GM10847 (cell line): Measurements from ENCODE around the gene AFG1L.

Experiments used
- POLR2A ChIP-seq: IDR thresholded peaks from 2 replicates; pipeline ENCODE4 v1.6.1; 2011; ENCODE audit not compliant: insufficient read length; ENCODE audit errors: extremely low read depth

Gene AFG1L

DNA sequence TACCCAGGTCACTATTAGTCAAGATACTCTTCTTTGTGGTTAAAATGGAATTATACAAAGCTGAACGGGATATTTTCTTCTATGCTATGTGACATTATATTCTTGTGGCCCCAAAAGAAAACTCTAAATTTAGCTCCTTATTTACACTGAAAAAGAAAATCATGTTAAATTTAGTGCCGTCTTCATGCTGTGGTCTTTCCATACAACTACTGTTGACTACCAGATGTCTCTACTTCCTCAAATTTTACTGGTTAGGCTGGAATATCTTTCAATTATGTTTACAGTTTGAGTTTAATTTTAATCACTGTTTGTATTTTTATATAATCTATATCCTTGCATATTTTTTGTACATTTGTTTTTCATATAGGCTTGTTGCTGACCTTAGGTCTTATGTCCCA is 170.2 kb downstream of the AFG1L start:
- TF ChIP-seq POLR2A = no peak

DNA sequence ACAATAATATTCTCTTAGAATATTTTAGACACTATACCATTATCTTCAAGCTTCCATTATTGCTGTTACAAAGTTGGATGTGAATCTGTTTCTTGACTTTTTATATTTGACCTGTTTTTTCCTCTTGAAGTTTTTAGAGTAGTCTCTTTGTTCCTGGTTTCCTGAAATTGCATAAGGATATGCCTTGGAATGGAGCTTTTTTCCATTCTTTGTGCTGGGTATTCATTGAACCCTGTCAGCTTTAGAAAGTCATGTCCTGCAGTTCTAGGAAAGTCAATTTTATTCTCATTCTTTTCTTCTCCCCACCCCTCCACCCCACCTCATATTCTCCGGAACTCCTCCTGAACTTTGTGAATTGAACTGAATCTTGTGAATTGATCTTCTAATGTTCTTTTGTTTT is 173.5 kb downstream of the AFG1L start:
- no peak for TF ChIP-seq POLR2A

DNA sequence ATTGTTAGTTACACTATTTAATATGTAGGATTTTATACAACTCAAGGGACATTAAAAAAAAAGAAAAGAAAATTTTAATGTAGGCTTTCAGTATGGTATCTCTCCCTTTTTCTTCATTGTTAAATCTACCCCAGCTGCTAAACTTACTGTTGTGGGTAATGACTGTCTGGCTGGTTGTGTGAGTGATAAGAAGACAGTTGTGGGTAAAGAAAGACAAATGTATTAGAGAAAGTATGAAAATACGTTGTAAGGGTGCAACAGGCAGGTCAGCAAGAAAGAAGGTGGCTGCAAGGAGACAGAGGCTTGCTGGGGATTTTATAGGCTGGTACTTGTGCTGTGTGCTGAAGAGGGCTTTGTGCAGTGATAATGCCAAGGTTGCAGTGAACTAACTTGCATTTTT is 174.5 kb downstream of the AFG1L start:
- no peak for TF ChIP-seq POLR2A

DNA sequence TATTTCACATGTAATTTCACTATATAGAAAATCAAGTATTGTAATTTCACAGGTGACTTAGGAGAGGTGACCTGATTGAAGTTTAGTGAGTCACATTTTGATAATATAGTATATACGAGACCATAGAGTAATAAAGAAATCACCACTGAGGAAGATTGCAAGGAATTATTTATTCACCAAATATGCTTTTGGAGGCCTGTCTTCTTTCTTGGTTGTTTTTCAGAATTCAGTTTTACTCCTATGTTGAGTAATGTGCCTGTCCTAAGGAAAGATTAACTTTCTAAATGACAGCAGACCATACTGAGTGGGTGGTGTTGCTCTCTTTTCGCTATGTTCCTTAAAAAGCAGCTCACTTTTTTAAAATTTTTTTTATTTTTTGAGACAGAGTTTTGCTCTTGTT is 178.3 kb downstream of the AFG1L start:
- TF ChIP-seq POLR2A = no peak

DNA sequence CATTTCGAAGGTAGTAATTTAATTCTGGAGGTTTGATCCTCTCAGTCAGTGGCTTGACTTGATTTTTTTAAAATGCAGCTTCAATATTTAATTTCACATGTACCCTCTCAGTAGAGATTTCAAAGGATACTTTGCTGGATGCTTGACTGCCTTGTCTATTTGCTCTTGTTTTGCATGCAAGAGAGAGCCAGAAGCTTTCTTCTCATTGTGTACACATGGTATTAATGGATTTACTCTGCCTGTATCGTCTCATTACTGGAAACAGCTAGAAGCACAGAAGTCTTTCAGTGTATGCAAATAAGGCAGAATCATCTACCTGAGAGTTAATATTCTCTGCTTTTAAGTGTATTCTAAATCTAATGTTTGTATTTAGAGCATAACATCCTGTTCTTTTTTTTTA is 181.5 kb downstream of the AFG1L start:
- TF ChIP-seq POLR2A = no peak

DNA sequence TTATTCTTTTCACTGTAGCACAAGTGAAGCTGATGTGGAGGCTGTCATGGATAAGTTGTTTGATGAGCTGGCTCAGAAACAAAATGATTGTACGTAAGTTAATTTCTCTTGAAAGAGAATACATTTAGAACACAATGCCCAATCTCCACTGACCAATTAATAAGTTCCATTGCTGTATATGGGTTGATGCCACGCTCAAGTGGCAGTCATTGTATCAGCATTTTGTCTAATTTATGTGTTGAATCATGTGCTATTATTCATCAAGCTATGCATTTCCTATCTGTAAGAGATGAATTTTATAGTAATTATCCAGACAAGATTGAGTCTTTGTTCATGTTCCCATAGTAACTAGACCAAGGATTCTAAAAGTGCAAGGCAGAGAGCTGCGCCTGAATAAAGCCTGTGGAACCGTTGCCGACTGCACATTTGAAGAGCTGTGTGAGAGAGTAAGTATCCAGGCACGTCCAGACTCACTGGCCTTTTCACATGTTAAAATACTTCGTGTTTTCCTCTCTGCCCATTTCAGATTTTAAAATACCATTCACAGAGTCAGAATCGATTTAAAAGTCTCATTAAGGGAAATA is 182.1 kb downstream of the AFG1L start:
- TF ChIP-seq POLR2A = no peak

DNA sequence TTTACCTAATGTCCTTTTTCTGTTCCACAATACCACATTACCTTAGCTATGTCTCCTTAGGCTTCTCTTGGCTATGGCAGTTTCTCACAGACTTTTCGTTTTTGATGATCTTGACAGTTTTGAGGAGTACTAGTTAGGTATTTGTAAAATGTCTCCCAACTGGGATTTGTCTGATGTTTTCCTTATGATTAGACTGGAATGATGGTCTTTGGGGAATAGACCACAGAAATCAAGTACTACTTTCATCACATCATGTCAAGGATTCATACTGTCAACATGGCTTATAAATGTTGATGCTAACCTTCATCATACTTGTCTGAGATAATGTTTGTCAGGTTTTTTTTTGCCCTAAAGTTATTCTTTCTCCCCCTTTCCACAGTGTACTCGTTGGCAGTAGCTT is 187.7 kb downstream of the AFG1L start:
- no peak for TF ChIP-seq POLR2A

DNA sequence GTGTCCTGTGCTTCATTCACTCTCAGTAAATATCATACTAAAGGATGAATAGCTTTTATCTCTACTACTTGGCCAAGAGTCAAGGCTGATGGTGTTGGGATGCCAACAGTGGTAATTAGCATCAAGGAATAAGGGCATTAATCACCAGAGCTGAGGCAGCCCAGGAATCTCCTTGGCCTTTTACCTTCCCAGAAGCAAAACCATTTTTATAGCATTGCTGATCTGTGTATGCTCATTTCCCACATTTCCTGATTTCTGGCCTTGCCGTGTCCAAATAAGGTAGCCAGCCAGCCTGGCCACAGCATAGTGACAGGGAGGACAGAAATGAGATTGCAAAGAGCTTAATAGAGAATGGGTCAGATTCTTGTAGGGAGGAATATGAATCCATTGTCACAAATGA is 189.2 kb downstream of the AFG1L start:
- no peak for TF ChIP-seq POLR2A

DNA sequence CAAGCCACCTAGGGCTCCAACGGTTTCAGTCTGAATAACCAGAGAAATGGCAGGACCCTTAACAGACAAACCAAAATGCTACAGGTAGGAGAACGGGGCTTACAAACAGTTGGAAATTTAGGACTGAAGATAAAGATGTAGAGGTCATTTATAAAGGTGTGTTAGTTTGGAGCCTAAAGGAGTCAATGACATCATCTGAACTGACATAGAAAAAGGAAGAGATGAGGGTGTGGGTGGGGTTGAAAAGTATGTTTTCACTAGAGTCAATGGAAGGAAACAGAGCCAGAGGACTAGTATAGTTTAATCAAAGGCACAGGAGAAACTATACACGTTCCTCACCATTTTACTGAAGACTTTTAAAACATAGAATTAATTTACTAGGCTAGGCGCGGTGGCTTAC is 194.8 kb downstream of the AFG1L start:
- TF ChIP-seq POLR2A = no peak

DNA sequence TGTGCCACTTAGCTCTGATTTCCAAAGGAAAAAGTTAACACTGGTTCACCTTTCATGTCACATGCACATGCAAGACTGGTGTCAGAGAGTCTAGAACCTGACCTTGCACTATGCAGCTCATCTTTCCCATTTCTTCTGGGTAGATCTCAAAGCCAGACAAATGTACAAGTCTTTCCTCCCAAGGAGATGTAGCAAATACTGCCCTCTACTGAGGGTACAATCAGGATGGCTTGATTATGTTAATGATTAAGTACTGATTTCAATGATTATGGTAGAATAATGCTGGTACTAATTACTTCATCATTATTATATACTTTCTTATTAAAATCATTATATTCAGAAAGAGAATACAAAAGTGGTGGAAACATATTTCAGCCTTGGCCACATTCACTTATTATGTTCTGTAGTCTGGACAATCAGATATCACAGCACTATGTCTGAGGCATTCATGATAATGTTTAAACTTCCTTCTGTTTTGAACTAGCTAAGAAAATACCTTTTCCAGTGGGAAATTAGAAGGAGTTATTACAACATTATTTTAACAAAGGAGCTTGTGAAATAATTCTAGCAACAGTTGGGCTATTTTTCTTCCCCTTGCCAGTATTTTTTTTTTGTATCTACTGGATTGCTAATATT is 197.4 kb downstream of the AFG1L start:
- TF ChIP-seq POLR2A = no peak

DNA sequence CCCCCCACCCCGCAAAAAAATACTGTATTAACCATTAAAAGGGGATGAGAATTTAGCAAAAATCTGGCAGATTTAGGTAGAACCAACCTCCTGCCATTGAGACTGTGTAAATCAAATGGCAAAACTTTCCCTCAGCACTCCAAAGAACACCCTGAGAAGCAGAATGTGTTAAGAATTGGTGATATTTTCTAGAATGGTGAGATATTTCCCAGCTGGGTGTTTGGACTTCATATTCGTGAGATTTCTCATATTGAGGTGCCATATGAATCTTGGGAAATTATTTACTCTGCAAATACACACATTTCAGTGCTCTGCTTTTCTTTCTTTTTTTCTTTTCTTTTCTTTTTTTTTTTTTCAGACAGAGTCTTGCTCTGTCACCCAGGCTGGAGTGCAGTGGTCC is 199.6 kb downstream of the AFG1L start:
- no peak for TF ChIP-seq POLR2A

DNA sequence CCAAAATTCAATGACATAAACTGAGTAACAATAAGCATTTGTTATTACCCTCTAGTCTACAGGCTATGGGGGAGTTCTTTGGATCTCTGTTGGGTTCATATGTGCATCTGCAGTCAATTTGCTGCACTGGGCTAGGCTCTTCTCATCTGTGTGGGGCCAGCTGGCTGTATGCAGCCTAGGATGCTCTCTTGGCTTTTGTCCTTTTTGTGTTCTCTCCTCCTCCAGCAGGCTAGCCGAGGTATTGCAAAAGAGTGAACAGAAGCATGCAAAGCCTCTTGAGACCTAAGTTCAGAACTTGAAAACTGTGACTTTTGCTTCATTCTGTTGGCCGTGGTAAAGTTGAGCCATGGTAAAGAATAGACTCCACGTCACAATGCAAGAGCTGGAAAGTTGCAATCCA is 203.0 kb downstream of the AFG1L start:
- TF ChIP-seq POLR2A = no peak

DNA sequence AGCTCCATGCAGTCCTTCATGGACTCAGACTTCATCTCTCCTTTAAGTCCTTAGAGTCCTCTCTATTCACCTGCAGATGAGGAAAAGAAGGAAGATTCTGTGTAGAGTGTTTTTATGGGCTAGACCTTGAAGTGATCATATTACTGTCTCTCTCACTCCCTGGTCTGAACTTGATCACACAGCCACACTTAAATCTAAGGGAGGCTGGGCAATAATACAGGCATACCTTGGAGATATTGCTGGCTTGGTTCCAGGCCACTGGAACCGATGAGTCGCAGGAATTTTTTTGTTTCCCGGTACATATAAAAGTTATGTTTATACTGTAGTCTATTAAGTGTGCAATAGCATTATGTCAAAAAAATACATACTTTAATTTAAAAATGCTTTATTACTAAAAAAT is 206.7 kb downstream of the AFG1L start:
- no peak for TF ChIP-seq POLR2A

DNA sequence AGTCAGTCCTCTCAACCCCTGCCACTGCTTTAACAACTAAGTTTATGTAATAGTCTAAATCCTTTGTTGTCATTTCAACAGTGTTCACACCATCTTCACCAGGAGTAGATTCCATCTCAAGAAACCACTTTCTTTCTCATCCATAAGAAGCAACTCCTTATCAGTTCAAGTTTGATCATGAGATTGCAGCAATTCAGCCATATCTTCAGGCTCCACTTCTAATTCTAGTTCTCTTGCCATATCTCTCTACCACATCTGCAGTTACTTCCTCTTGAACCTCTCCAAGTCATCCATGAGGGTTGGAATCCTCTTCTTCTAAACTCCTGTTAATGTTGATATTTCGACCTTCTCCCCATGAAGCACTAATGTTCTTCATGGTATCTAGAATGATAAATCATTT is 208.0 kb downstream of the AFG1L start:
- TF ChIP-seq POLR2A = no peak

DNA sequence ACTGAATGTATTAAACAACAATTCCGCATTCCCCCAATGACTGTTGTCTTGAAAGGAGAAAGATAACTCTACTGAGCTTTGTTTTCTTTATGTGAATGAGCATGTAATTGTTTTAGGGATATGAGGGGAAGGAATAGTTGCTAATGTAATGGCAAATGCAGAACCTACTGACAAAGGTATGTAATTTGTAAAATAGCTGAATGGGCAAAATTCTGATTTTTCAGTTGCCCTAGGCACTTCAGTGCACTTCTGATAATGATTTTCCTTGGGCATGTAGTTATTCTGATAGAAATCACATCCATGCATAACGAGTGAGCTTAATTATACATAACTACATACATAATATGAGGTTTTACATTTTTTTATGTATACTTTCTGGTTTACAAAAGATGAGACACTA is 212.5 kb downstream of the AFG1L start:
- no peak for TF ChIP-seq POLR2A

DNA sequence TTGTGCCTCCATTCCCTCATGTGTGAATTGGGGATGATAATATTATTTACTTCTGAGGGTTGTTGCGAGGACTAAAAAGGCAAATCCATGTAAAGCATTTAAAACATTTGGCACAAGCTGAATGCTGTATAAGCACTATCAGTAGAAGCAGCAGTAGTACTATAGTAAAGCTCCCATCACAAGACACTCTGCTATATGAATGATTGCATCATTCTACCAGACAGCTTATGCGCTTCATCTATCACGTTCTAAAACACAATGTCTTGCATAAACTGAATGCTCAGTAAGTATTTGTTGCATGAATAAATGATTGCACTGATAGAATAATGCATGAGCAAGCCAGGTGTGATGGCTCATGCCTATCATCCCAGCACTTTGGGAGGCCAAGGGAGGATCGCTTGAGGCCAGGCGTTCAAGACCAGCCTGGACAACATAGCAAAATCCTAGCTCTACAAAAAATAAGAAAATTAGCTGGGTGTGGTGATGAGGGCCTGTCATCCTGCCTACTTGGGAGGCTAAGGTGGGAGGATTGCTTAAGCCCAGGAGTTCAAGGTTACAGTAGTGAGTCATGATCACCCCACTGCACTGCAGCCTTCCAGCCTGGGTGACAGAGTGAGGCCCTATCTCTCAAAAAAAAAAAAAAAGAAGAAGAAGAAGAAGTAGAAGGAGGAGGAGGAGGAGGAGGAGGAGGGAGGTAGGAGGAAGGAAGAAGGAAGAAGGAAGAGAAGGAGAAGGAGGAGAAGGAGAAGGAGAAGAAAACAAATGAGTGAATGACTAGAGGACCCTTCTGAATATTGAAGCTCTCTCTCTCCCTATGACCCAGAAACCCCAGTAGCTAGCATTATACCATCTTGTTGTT is 215.8 kb downstream of the AFG1L start:
- no peak for TF ChIP-seq POLR2A
